Embryonic facial prominence (tissue), 1 donor: ENCODE data around the gene TLCD1.

Source experiments
- DNase-seq: peaks from one replicate; pipeline ENCODE4 v3.0.0-alpha.2; 2016; ENCODE audit errors: extremely low spot score

TLCD1 gene

GRCh38 chr17:28726226-28726626 lies at the start of gene TLCD1:
TSS of gene TLCD1 (minus strand) at chr17:28726233. CDS start at chr17:28726097, 136 bp downstream.
- DNase-seq: peak; percentile 16

DNA sequence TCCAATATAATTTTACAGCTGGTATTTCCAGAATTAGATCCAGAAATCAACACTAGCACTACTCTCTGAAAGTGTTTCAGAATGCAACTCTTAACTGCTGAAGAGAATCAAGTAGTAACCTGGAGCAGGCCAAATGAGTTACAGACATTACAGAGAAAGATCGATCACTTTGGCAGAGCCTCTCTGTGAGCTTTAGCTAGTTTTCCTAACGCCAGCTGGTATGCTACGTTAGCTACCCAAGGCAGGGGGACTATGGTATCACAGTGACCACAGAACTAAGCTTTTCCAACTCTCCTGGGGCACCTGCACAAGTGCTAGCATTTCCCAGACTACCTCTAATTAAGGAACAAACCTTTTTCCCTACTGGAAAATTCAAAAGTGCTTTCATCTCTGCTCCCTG lies 48.2 kb upstream of the TLCD1 start:
- no peak for DNase-seq

- no peak for DNase-seq
Measured at GRCh38 chr17:28773736-28774135, 47.7 kb upstream of the TLCD1 start.

DNA sequence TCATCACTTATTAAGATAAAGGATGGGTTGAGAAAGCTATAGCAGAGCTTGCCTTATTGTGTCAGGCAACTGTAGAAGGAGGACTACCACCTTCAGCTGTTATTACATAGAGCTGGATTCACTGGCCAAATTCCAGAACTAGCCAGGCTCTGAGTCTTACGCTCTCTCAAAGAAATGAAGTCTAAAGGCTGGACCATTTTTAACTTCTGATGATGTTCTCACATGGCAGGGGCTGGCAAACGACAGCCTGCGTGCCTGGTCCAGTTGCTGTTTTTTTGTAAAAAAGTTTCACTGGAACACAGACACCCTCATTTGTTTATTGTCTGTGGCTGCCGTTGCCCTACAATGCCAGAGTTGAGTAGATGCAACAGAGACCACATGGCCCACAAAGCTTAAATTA lies 39.0 kb upstream of the TLCD1 start:
- DNase-seq: no peak

- DNase-seq: no peak
Measured at GRCh38 chr17:28763804-28764266, 37.8 kb upstream of the TLCD1 start.

DNA sequence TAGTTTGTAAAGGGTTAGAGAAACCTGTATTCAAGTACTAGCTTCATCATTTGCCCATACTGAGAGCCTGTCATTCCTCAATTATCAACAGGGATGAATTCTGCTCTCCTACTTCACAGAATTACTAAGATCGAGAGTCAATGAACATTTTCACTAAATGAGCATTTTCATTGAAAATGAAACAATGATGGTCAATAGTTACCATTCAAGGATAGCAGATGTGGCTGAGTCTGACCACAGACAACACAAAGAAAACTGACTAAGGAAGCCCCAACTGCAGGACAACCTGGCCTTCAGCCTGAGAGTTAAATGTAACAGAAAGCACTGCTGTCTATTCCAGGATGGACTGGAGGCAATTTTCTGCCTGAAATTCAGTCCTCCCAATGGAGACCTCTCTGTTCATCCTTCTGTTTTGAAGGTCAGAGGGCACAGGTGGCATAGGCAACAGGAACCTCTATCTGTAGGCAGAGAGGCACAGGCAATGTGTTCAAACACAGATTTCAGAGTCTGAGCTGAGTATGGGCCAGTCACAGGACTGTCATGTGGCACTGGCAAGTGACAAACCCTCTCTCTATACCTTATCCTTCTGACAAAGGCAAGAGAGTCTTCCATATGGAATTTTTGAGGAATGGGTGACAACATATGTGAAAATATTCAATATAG lies 37.2 kb upstream of the TLCD1 start:
- no peak for DNase-seq

GRCh38 chr17:28760601-28761562 lies 34.8 kb upstream of the TLCD1 start:
- no peak for DNase-seq

- DNase-seq: no peak
Measured at GRCh38 chr17:28759256-28759865, 33.3 kb upstream of the TLCD1 start.

GRCh38 chr17:28758411-28759121 lies 32.5 kb upstream of the TLCD1 start:
- DNase-seq: no peak

DNA sequence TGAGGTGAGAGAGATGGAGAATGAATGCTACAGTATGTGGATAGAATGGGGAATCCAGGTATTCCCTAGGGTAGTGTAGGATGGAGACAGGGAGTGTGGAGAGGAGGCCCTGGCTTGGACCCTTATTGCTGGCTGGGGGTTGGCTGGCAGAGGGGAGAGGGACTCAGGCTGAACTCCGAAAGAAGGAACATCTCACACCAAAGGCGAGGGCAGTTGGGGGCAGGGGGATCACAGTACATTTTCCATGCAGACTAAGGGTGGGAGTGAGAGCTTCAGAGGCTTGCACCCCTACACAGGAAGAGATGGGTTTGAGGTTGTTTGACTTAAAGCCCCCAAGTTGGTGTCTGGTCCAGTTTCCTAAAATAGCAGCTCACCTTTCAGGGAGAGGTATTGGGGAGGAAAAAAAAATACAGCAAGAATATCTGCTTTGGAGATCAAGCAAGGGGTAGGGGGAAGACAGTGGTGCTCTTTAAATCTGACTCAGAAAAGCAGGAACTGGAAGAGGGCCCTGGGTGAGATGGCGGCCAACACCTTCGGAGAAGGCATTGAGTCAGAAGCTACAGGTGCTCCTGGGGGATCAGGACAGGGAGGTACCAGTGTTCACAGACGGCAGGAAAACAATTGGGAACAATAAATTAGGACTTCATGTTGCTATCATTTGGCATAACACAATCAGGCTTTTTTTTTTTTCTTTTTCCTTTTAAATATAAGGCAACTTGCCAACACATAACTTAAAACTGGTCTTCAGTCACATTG lies 30.2 kb upstream of the TLCD1 start:
- DNase-seq: no peak

- no peak for DNase-seq
Measured at GRCh38 chr17:28755486-28755885, 29.5 kb upstream of the TLCD1 start.

DNA sequence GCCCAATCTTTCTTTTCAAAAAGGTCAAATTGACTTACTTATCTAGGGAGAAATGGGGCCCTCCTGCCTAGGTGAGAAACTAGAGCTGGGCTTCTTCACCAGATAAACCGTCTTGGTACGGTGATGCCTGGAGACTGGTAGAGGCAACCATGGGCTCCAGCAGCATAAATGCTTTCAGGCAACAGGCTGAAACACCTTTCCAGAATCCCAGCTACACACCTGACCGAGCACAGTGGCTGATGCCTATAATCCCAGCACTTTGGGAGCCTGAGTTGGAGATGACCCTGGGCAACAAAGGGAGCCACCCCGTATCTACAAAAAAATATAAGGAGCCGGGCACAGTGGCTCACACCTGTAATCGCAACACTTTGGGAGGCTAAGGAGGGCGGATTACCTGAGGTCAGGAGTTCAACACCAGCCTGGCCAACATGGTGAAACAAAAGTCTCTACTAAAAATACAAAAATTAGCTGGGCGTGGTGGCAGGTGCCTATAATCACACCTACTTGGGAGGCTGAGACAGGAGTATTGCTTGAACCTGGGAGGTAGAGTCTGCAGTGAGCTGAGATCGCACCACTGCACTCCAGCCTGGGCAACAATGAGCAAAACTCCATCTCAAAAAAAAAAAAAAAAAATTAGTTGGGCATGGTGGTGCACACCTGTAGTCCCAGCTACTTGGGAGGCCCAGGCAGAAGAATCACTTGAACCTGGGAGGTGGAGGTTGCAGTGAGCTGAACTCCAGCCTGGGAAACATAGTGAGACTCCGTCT lies 25.8 kb upstream of the TLCD1 start:
- DNase-seq: no peak

GRCh38 chr17:28750178-28751047 lies 24.4 kb upstream of the TLCD1 start:
- DNase-seq: peak; percentile 62

- DNase-seq: no peak
Measured at GRCh38 chr17:28749516-28750177, 23.6 kb upstream of the TLCD1 start.

GRCh38 chr17:28748852-28749515 lies 23.0 kb upstream of the TLCD1 start:
- DNase-seq: no peak

DNA sequence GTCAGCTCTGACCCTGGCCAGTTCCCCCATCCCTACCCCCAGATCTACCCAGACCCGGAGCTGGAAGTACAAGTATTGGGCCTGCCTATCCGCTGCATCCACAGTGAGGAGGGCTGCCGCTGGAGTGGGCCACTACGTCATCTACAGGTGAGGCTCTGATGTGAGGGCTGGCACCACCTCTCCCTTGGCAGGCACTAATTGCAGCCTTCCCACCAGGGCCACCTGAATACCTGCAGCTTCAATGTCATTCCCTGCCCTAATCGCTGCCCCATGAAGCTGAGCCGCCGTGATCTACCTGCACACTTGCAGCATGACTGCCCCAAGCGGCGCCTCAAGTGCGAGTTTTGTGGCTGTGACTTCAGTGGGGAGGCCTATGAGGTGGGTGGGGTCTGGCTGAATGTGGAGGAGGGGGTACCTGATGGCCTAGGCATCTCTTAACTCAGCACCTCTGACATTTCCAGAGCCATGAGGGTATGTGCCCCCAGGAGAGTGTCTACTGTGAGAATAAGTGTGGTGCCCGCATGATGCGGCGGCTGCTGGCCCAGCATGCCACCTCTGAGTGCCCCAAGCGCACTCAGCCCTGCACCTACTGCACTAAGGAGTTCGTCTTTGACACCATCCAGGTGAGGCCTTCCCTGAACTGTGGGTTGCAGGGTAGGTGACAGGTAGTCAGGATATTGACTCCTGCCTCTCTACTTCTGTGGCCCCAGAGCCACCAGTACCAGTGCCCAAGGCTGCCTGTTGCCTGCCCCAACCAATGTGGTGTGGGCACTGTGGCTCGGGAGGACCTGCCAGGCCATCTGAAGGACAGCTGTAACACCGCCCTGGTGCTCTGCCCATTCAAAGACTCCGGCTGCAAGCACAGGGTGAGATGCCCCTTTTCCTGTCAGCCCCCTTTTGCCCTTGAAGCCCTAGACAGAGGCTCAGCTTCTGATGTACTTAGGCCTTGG lies 22.0 kb upstream of the TLCD1 start:
- no peak for DNase-seq
